Measurements from ENCODE around the gene BPHL.

The BPHL gene

GRCh38 chr6:3199382-3199781 lies 80.9 kb downstream of the BPHL start:
- no peak for TF ChIP-seq CTCF (IDR thresholded peaks at IDR 0.05; ENCODE audit: low read depth, low read length, missing control alignments)
- in situ Hi-C loops (cut with HindIII; ENCODE audit: low sequenced_read_pairs) = no loop called here
- H3K4me3 ChIP-seq (ENCODE audit: low read depth, low read length) = no peak overlapping the region
- DNase-seq (ENCODE audit: low read depth) = no peak

GRCh38 chr6:3200682-3201081 lies 82.2 kb downstream of the BPHL start:
- DNase-seq (ENCODE audit: low read depth) = no peak
- no peak for TF ChIP-seq CTCF (IDR thresholded peaks at IDR 0.05; ENCODE audit: low read depth, low read length, missing control alignments)
- in situ Hi-C loops (cut with HindIII; ENCODE audit: low sequenced_read_pairs) = no loop called here

GRCh38 chr6:3201388-3201787 lies 82.9 kb downstream of the BPHL start:
- no peak overlapping the region for H3K4me3 ChIP-seq (ENCODE audit: low read depth, low read length)
- in situ Hi-C loops (cut with HindIII; ENCODE audit: low sequenced_read_pairs) = no loop called here
- TF ChIP-seq CTCF (IDR thresholded peaks at IDR 0.05; ENCODE audit: low read depth, low read length, missing control alignments) = no peak
- DNase-seq (ENCODE audit: low read depth) = no peak

More at GRCh38 chr6:3200682-3201081, 82.2 kb downstream of the BPHL start:
- H3K4me3 ChIP-seq (ENCODE audit: low read depth, low read length) = no peak overlapping the region
